Prostate gland (tissue), 2 donors: ENCODE data around the gene ST14.

ENCODE experiments used
- CTCF ChIP-seq, 4 experiments: fragments of 200-600 bp in 2 of 4; fragments of 450-650 bp in 2 of 4; sonication (generic) in 2 of 4; IDR thresholded peaks; 1 replicate in 3 of 4; 2 replicates in 1 of 4; pipeline ENCODE4 v1.5.1; 2016 to 2019; ENCODE audit warnings: antibody characterized with exemption in 4 of 4, mild to moderate bottlenecking in 2 of 4, moderate library complexity in 2 of 4
- POLR2A ChIP-seq: fragments of 450-650 bp; IDR thresholded peaks from one replicate; pipeline ENCODE4 v1.6.1; 2016; ENCODE audit warnings: antibody characterized with exemption, mild to moderate bottlenecking

- no peak for TF ChIP-seq POLR2A
- no peak for TF ChIP-seq CTCF (IDR thresholded peaks at IDR 0.05)
These were observed 20.2 kb upstream of the ST14 start for GRCh38 chr11:130139401-130139800.
